ENCODE results near the gene GRM5. TPM values are rescaled to one million over a fixed set of nuclear protein-coding genes. Genes with fewer than 3 reads are reported as not detected.

The GRM5 gene
- total RNA-seq, 1 donor from 2014 or later, result not detected

GRCh38 chr11:88655656-88656055 lies 410.1 kb downstream of the GRM5 start:
- no peaks in the 10 kb centered on the region for H3K4me1 Mint-ChIP-seq
- Histone ChIP-seq H3K36me3 (no peaks in the 10 kb centered on the region), H3K9me3 (ENCODE audit: low read depth) (no peaks in the 10 kb centered on the region), H4K20me1 (ENCODE audit: low read depth) (no peaks in the 10 kb centered on the region), H3F3A (ENCODE audit: low read depth) (no peaks in the 10 kb centered on the region), H3K79me2 (ENCODE audit: low read depth) (no peaks in the 10 kb centered on the region), H3K4me3 (no peak overlapping the region), H3K4me1 (no peaks in the 10 kb centered on the region), H3K27ac (no peak overlapping the region), H3K4me2 (no peak overlapping the region), H2AFZ (replicated peaks) (no peak overlapping the region), H3K27me3 (no peaks in the 10 kb centered on the region), H3K9ac (no peak overlapping the region)
- TF ChIP-seq EZH2 (IDR thresholded peaks at IDR 0.05) (no peak), CTCF (IDR thresholded peaks at IDR 0.05) (no peak), EZH2phosphoT487 (IDR thresholded peaks at IDR 0.05) (no peak)
- H3K27me3 Mint-ChIP-seq (ENCODE audit: insufficient read depth, low read depth), result no peaks in the 10 kb centered on the region
- no peak overlapping the region for H3K4me3 Mint-ChIP-seq
- no peaks in the 10 kb centered on the region for H3K9me3 Mint-ChIP-seq
- H3K36me3 Mint-ChIP-seq, result no peaks in the 10 kb centered on the region
- H3K27ac Mint-ChIP-seq, result no peak overlapping the region
- no peak for DNase-seq (ENCODE audit: low spot score)

- no peaks in the 10 kb centered on the region for H3K9me3 Mint-ChIP-seq
- H3K4me1 ChIP-seq, result no peaks in the 10 kb centered on the region
- H3K27ac Mint-ChIP-seq, result no peak overlapping the region
Measured at GRCh38 chr11:88655196-88655595, 410.6 kb downstream of the GRM5 start.

GRCh38 chr11:88651556-88651955 lies 414.2 kb downstream of the GRM5 start:
- Histone ChIP-seq H3K36me3 (no peaks in the 10 kb centered on the region), H3K79me2 (ENCODE audit: low read depth) (no peaks in the 10 kb centered on the region), H3K4me3 (no peak overlapping the region), H3K4me1 (no peaks in the 10 kb centered on the region), H2AFZ (replicated peaks) (no peak overlapping the region), H3K27me3 (no peaks in the 10 kb centered on the region), H3K9ac (no peak overlapping the region), H3K4me2 (no peak overlapping the region), H3K9me3 (ENCODE audit: low read depth) (no peaks in the 10 kb centered on the region), H4K20me1 (ENCODE audit: low read depth) (no peaks in the 10 kb centered on the region), H3F3A (ENCODE audit: low read depth) (no peaks in the 10 kb centered on the region), H3K27ac (no peak overlapping the region)
- TF ChIP-seq EZH2phosphoT487 (IDR thresholded peaks at IDR 0.05), result no peak
- no peak for TF ChIP-seq CTCF (IDR thresholded peaks at IDR 0.05)
- no peak for TF ChIP-seq EZH2 (IDR thresholded peaks at IDR 0.05)
- no peak for DNase-seq (ENCODE audit: low spot score)
- Mint-ChIP-seq H3K36me3 (no peaks in the 10 kb centered on the region), H3K27me3 (ENCODE audit: insufficient read depth, low read depth) (no peaks in the 10 kb centered on the region), H3K4me3 (no peak overlapping the region), H3K27ac (no peak overlapping the region), H3K9me3 (no peaks in the 10 kb centered on the region), H3K4me1 (no peaks in the 10 kb centered on the region)

More at GRCh38 chr11:88655196-88655595, 410.6 kb downstream of the GRM5 start:
- Histone ChIP-seq H3K4me2 (no peak overlapping the region), H4K20me1 (ENCODE audit: low read depth) (no peaks in the 10 kb centered on the region), H3K4me3 (no peak overlapping the region), H3F3A (ENCODE audit: low read depth) (no peaks in the 10 kb centered on the region), H3K9ac (no peak overlapping the region), H3K9me3 (ENCODE audit: low read depth) (no peaks in the 10 kb centered on the region), H3K36me3 (no peaks in the 10 kb centered on the region), H3K27ac (no peak overlapping the region), H2AFZ (replicated peaks) (no peak overlapping the region), H3K27me3 (no peaks in the 10 kb centered on the region), H3K79me2 (ENCODE audit: low read depth) (no peaks in the 10 kb centered on the region)
- no peak for TF ChIP-seq CTCF (IDR thresholded peaks at IDR 0.05)
- Mint-ChIP-seq H3K4me1 (no peaks in the 10 kb centered on the region), H3K36me3 (no peaks in the 10 kb centered on the region), H3K4me3 (no peak overlapping the region), H3K27me3 (ENCODE audit: insufficient read depth, low read depth) (no peaks in the 10 kb centered on the region)
- DNase-seq (ENCODE audit: low spot score), result no peak

- TF ChIP-seq CTCF (IDR thresholded peaks at IDR 0.05) (no peak), EZH2 (IDR thresholded peaks at IDR 0.05) (no peak), EZH2phosphoT487 (IDR thresholded peaks at IDR 0.05) (no peak)
- H3K4me1 Mint-ChIP-seq, result no peaks in the 10 kb centered on the region
Measured at GRCh38 chr11:88644724-88645123, 421.1 kb downstream of the GRM5 start.

More at GRCh38 chr11:88644724-88645123, 421.1 kb downstream of the GRM5 start:
- Histone ChIP-seq H3F3A (ENCODE audit: low read depth) (no peaks in the 10 kb centered on the region), H3K27me3 (no peaks in the 10 kb centered on the region), H3K9me3 (ENCODE audit: low read depth) (no peaks in the 10 kb centered on the region), H3K79me2 (ENCODE audit: low read depth) (no peaks in the 10 kb centered on the region), H3K4me3 (no peak overlapping the region), H3K27ac (no peak overlapping the region), H3K4me1 (no peaks in the 10 kb centered on the region), H3K9ac (no peak overlapping the region), H2AFZ (replicated peaks) (no peak overlapping the region), H3K36me3 (no peaks in the 10 kb centered on the region), H3K4me2 (no peak overlapping the region), H4K20me1 (ENCODE audit: low read depth) (no peaks in the 10 kb centered on the region)
- Mint-ChIP-seq H3K9me3 (no peaks in the 10 kb centered on the region), H3K36me3 (no peaks in the 10 kb centered on the region), H3K27me3 (ENCODE audit: insufficient read depth, low read depth) (peaks cover 2% of the 10 kb centered on the region), H3K27ac (no peak overlapping the region), H3K4me3 (no peak overlapping the region)
- no peak for DNase-seq (ENCODE audit: low spot score)

All from neural progenitor cell (in vitro differentiated cells).